Nephron progenitor cell (in vitro differentiated cells): ENCODE measurements around the gene DNAJB1.

ENCODE experiments used
- DNase-seq: peaks from one replicate; pipeline ENCODE4 v3.0.0; 2021
- H3K27ac Mint-ChIP-seq: 2 replicates; pipeline ENCODE4 v1.8.0; 2021; ENCODE audit warnings: mild to moderate bottlenecking, moderate library complexity, mixed read lengths
- H3K27me3 Mint-ChIP-seq: 2 replicates; pipeline ENCODE4 v1.8.0; 2021; ENCODE audit warnings: mild to moderate bottlenecking, low read depth, mixed read lengths; ENCODE audit not compliant: poor library complexity
- H3K36me3 Mint-ChIP-seq: 2 replicates; pipeline ENCODE4 v1.8.0; 2021; ENCODE audit warnings: low read depth, mixed read lengths
- H3K4me1 Mint-ChIP-seq: 2 replicates; pipeline ENCODE4 v1.8.0; 2021; ENCODE audit warnings: mixed read lengths
- H3K4me3 Mint-ChIP-seq: 2 replicates; pipeline ENCODE4 v1.8.0; 2021; ENCODE audit warnings: mild to moderate bottlenecking, moderate library complexity, mixed read lengths
- H3K9me3 Mint-ChIP-seq: 2 replicates; pipeline ENCODE4 v1.8.0; 2021; ENCODE audit warnings: mild to moderate bottlenecking, moderate library complexity, mixed read lengths
- CTCF ChIP-seq: fragments of 200-600 bp; sonication (generic); IDR thresholded peaks from 2 replicates; pipeline ENCODE4 v1.5.0; 2021; ENCODE audit warnings: antibody characterized with exemption

Gene DNAJB1

DNA sequence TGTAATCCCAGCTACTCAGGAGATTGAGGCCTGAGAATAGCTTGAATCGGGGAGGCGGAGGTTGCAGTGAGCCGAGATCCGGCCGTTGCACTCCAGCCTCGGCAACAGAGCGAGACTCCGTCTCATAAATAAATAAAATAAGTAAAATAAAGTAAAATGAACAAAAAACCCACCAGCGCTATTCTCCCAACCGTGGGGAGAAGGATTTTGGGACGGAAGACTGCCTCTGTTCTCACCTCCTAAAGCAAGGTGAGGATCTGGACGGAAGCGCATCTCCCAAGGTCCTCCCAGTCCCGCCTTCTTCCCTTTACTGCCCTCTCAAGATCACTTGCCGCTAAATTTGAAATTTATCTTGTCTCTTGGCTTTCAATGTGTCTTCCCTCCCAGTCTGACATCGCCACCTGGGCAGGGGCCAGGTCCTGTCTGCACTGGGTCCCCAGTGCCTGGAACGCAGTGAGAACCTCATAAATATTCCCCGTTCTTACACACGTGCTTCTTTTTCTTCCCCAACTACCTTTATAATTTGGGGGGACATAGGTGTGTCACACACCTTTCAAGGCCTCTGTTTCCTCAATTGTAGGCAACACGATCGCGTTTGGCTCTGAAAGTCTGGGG is 1.2 kb upstream of the DNAJB1 start:
- DNase-seq = no peak
- no peaks in the 10 kb centered on the region for H3K9me3 Mint-ChIP-seq
- H3K36me3 Mint-ChIP-seq = peaks cover 25% of the 10 kb centered on the region
- peak overlapping the region; percentile 59 for H3K4me3 Mint-ChIP-seq
- peaks cover 3% of the 10 kb centered on the region for H3K27me3 Mint-ChIP-seq
- TF ChIP-seq CTCF = no peak
- no peak overlapping the region for H3K27ac Mint-ChIP-seq
- peaks cover 68% of the 10 kb centered on the region for H3K4me1 Mint-ChIP-seq

DNA sequence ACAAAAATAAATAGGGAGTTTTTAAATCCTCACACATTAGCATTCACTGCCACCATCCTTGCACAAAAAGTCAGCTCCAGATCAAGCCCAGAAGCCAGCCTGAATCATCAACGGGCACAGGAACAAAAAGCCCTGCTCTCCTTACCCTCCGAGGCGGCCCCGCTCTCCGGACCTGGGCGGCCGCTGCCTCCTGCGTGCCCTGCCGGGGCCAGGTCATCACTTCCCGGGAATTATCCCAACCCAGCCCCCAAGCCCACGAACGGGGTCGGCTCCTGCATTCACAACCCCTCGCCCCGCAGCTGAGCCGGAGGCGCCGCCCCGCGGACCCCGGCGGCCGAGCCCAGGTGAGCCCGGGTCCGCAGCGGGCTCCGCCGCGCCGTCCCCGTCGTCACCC is 754 bp downstream of the DNAJB1 start:
- H3K27ac Mint-ChIP-seq = peak overlapping the region; percentile 82
- no peaks in the 10 kb centered on the region for H3K9me3 Mint-ChIP-seq
- H3K36me3 Mint-ChIP-seq = peaks cover 35% of the 10 kb centered on the region
- TF ChIP-seq CTCF = no peak
- H3K4me3 Mint-ChIP-seq = peak overlapping the region; percentile 93
- peaks cover 80% of the 10 kb centered on the region for H3K4me1 Mint-ChIP-seq
- peaks cover 3% of the 10 kb centered on the region for H3K27me3 Mint-ChIP-seq
- DNase-seq = no peak

GRCh38 chr19:14516746-14517438 is 1.3 kb downstream of the DNAJB1 start:
- H3K9me3 Mint-ChIP-seq = no peaks in the 10 kb centered on the region
- H3K36me3 Mint-ChIP-seq = peaks cover 35% of the 10 kb centered on the region
- H3K4me1 Mint-ChIP-seq = peaks cover 74% of the 10 kb centered on the region
- peaks cover 3% of the 10 kb centered on the region for H3K27me3 Mint-ChIP-seq
- DNase-seq = no peak
- peak overlapping the region; percentile 82 for H3K27ac Mint-ChIP-seq
- TF ChIP-seq CTCF = no peak
- peak overlapping the region; percentile 93 for H3K4me3 Mint-ChIP-seq

DNA sequence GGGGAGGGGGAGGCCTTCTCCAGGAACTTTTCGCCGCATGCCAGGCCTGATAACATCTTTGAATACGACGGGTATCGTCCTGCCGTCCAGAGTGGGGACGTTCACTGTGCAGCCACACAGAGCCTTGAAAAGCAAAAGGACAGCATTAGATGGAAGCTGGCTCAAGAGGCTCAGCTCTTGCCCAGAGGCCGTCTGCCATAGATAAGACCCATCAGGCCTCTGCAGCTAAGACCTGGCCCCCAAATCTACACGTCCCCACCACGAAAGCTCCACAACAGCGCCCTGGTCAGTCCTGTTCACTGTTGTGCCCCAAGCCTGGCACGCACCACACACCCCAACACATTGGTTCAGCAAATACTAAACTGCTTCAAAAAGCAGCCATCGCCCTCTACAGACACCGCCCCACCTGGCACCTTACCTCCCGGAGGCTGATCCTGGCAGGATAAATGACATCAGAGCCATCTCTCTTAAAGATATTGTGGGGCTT is 2.1 kb downstream of the DNAJB1 start:
- Mint-ChIP-seq H3K27ac (peak overlapping the region; percentile 16), H3K36me3 (peaks cover 35% of the 10 kb centered on the region), H3K27me3 (peaks cover 3% of the 10 kb centered on the region), H3K4me3 (peak overlapping the region; percentile 93), H3K9me3 (no peaks in the 10 kb centered on the region), H3K4me1 (peaks cover 69% of the 10 kb centered on the region)
- TF ChIP-seq CTCF = no peak
- DNase-seq = no peak

- Mint-ChIP-seq H3K36me3 (peaks cover 35% of the 10 kb centered on the region), H3K27me3 (peaks cover 3% of the 10 kb centered on the region), H3K4me1 (peaks cover 74% of the 10 kb centered on the region), H3K27ac (no peak overlapping the region), H3K4me3 (peak overlapping the region; percentile 93), H3K9me3 (no peaks in the 10 kb centered on the region)
- no peak for TF ChIP-seq CTCF
- DNase-seq = no peak
These were observed 2.6 kb downstream of the DNAJB1 start for GRCh38 chr19:14515501-14516047.
